Heart left ventricle (tissue), 16 donors: ENCODE measurements around the gene CLDN6. TPM values are rescaled to one million over a fixed set of nuclear protein-coding genes. Genes with fewer than 3 reads are reported as not detected.
A peak's percentile ranks its signal among the peaks of the same experiment; 100 is the strongest.

Experiments used
- ATAC-seq, 4 donors: fragments of 200-7000 bp; cut with Tn5 transposase; one replicate each; pipeline ENCODE4 v1.9.1; 2020 to 2022; ENCODE audit warnings: moderate library complexity in 4 of 4, mild to moderate bottlenecking in 3 of 4, moderate number of reproducible peaks in 1 of 4
- DNase-seq, 5 donors: peaks; one replicate each; pipeline ENCODE4 v3.0.0-alpha.2; 2020
- H3K27ac ChIP-seq, 12 donors: fragments of 200-600 bp; sonication (generic) in 4 of 12; one replicate each; pipeline versions ENCODE4 v1.5.0 to v1.8.0; 2016 to 2022; ENCODE audit warnings: mild to moderate bottlenecking in 2 of 12
- H3K27me3 ChIP-seq, 9 donors: fragments of 200-600 bp; sonication (generic) in 2 of 9; one replicate each; pipeline versions ENCODE4 v1.5.1 to v1.8.0; 2016 to 2022; ENCODE audit warnings: mild to moderate bottlenecking in 3 of 9
- H3K36me3 ChIP-seq, 9 donors: fragments of 200-600 bp; sonication (generic) in 2 of 9; one replicate each; pipeline versions ENCODE4 v1.5.0 to v1.8.0; 2018 to 2022; ENCODE audit warnings: mild to moderate bottlenecking in 2 of 9
- H3K4me1 ChIP-seq, 12 donors: fragments of 200-600 bp; sonication (generic) in 4 of 12; one replicate each; pipeline versions ENCODE4 v1.5.0 to v1.8.0; 2016 to 2022; ENCODE audit warnings: mild to moderate bottlenecking in 3 of 12
- H3K4me3 ChIP-seq, 12 donors: fragments of 200-600 bp; sonication (generic) in 4 of 12; one replicate each; pipeline versions ENCODE4 v1.5.0 to v1.8.0; 2017 to 2022; ENCODE audit warnings: mild to moderate bottlenecking in 9 of 12, moderate library complexity in 4 of 12
- H3K9me3 ChIP-seq, 12 donors: fragments of 200-600 bp; sonication (generic) in 4 of 12; one replicate each; pipeline versions ENCODE4 v1.5.0 to v1.8.0; 2016 to 2022; ENCODE audit warnings: mild to moderate bottlenecking in 1 of 12
- POLR2A ChIP-seq, 2 donors: fragments of 450-650 bp; IDR thresholded peaks; one replicate each; pipeline ENCODE4 v1.6.1; 2017; ENCODE audit warnings: antibody characterized with exemption in 2 of 2, mild to moderate bottlenecking in 2 of 2, moderate library complexity in 2 of 2
- WGBS, 4 donors: extraction: QIAGEN DNeasy Blood & Tissue Kit in 2 of 4; methylation state at CpG; one replicate each; pipeline versions ENCODE4 v1.1.5 to v1.1.7; 2013 to 2018; 5-methylcytosine and 5-hydroxymethylcytosine counted together
- intact Hi-C, 10 donors: fragments of 100-400 bp; cut with DNase I; formaldehyde crosslinking; loops; one replicate each; pipeline versions ENCODE4 v1.11.1 to v1.14.2; 2022
- long read RNA-seq, 3 donors: library from polyadenylated mRNA; unstranded; transcript quantifications; one replicate each; pipeline ENCODE4 v2.0.0, GENCODE V29; 2020 to 2021
- polyA plus RNA-seq, 2 donors: library from polyadenylated mRNA; stranded (reverse); fragments of 200-250 nt; gene quantifications; one replicate each; pipeline ENCODE4 v1.2.3, GENCODE V29; 2013
- total RNA-seq, 9 donors: library from RNA; depleted of rRNA in 2 of 9; stranded (reverse); fragments of >200 nt in 2 of 9; fragmentation: NEBNext Ultra II Directional in 3 of 9; extraction: Animal tissue kit (Norgen Biotek cat#: 25700) in 3 of 9; gene quantifications; one replicate each; pipeline versions ENCODE4 v1.1.0 to v1.2.4, GENCODE V29; 2016 to 2023
- TF ChIP-seq, protein P1 (sequence below), 12 donors: fragments of 200-600 bp; sonication (generic) in 4 of 12; IDR thresholded peaks; one replicate each; pipeline versions ENCODE4 v1.5.0 to v1.8.0; 2018 to 2022; ENCODE audit warnings: antibody characterized with exemption in 12 of 12, mild to moderate bottlenecking in 5 of 12
- donor health status: ischemic (EF 13 %, LVEDD 7.1; RV severe dilation, severe dysfunction).
- donor health status: healthy with polysubstance abuse.
- donor health status: DM: no; HTN: yes; CAD: no.
- donor health status: DM: no; HTN: no; CAD: no.
- donor health status: ischemic (EF 25% LVEDD 6.9; RV normal size, moderate dysfunction).
- donor health status: ischemic (EF 25% LVEDD 5.7; RV mildly dilated, moderate dysfunction).
- donor health status: healthy.
- donor health status: DM: yes; HTN: yes; CAD: no.
- donor health status: ischemic (EF 35%, LVEDD 5.7; RV mildly dilated, moderate dysfunction).
- donor health status: nonischemic (EF 11% LVEDD 7.7; RV severe dilation, severe dysfunction).
- donor health status: DM: yes; HTN: yes; CAD: no.
- donor health status: PGD.
- donor health status: ischemic (EF 29% LVEDD 5.4; RV normal size, mild dysfunction).
- donor health status: nonischemic (EF 23%, LVEDD 6.1; RV moderate dilation, normal function).

CLDN6 gene, protein sequence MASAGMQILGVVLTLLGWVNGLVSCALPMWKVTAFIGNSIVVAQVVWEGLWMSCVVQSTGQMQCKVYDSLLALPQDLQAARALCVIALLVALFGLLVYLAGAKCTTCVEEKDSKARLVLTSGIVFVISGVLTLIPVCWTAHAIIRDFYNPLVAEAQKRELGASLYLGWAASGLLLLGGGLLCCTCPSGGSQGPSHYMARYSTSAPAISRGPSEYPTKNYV
- total RNA-seq (not detected), polyA plus RNA-seq (under 1 TPM in 1 of 2 donors, not detected in 1; 0.04 TPM)
- long read RNA-seq, donor 1, result 0 reads
- long read RNA-seq, donor 2, result 0 reads
- long read RNA-seq, donor 3, result 0 reads

DNA sequence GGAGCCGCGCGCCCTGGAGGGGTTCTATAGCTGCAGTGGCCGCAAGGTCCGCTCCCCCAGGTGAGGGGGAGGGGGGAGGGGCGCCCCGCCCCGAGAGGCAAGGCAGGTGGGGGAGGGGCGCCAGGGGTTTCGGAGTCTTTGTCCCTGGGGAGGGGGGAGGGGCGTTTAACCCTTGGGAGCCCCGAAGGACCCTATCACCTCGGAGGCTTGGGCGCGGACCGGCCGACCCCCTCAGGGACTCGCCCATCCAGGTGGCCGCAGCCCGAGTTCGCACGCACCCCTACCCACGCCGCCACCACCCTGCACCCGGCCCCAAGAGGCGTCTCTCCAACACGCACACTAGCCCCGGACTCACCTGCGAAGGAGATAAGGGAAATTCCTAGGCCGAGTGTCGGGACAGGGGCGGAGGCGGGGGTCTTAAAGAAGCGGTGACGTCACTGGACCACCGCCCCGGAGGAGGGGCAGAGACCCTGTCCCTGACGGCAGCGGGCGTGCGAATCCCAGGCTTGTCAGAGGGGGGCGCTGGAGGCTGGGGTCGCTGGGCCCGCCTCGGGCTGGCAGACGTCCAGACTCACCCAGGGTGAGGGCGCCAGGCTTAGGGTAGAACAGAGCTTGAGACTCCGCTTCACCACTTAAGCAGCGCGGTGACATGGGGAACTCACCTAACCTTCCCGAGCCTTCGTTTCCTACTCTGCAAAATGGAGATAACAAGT is at the start of gene CLDN6:
TSS of gene CLDN6 (minus strand) at position 390 of the 713 bp plus-strand sequence. CDS start 2,162 bp downstream, outside the sequence.
- no peaks in the 10 kb centered on the region for H3K9me3 ChIP-seq
- no peak for DNase-seq
- peaks cover 11 to 44% (median 30%) of the 10 kb centered on the region in 12 donors for H3K4me1 ChIP-seq
- TF ChIP-seq POLR2A (IDR thresholded peaks at IDR 0.05), result no peak
- TF ChIP-seq, protein P1, sequence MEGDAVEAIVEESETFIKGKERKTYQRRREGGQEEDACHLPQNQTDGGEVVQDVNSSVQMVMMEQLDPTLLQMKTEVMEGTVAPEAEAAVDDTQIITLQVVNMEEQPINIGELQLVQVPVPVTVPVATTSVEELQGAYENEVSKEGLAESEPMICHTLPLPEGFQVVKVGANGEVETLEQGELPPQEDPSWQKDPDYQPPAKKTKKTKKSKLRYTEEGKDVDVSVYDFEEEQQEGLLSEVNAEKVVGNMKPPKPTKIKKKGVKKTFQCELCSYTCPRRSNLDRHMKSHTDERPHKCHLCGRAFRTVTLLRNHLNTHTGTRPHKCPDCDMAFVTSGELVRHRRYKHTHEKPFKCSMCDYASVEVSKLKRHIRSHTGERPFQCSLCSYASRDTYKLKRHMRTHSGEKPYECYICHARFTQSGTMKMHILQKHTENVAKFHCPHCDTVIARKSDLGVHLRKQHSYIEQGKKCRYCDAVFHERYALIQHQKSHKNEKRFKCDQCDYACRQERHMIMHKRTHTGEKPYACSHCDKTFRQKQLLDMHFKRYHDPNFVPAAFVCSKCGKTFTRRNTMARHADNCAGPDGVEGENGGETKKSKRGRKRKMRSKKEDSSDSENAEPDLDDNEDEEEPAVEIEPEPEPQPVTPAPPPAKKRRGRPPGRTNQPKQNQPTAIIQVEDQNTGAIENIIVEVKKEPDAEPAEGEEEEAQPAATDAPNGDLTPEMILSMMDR (IDR thresholded peaks at IDR 0.05), result peak in 4 of 12 donors; percentile 10 to 30 (median 16)
- ATAC-seq, result no peak
- no peak within 1 kb of the TSS for H3K4me3 ChIP-seq
- intact Hi-C loops, result no loop called here
- WGBS, 4 donors, result 4 to 10% (median 9%) methylated on average over 25 to 52 of the region's 52 CpGs
- H3K27ac ChIP-seq, result no peak within 1 kb of the TSS
- peaks cover 0 to 5% (median 0%) of the 10 kb centered on the region in 9 donors for H3K36me3 ChIP-seq
- H3K27me3 ChIP-seq, result peaks cover 14 to 36% (median 24%) of the 10 kb centered on the region in 9 donors

DNA sequence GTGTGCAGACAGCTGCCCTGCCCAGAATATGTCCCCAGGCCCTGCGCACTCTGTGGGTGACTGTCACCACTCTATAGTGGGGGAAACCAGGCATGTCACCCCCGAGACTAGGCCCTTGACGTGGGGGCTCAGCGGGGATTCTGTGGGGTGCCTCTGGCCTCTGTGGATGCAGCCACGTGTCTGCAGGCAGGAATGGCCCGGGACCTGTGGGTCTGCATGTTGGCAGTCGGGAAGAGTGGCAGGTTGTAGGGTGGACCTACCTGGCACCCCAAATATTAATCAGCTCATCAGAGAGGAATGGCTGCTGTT is 48.4 kb upstream of the CLDN6 start:
- H3K9me3 ChIP-seq, result no peaks in the 10 kb centered on the region
- ATAC-seq (no peak), DNase-seq (no peak)
- intact Hi-C loops, result loop anchor here in 2 of 10 donors (5.0 kb wide), 1 partner anchor 36 kb away; no protein-coding TSS in a partner anchor
- TF ChIP-seq POLR2A (IDR thresholded peaks at IDR 0.05), result no peak
- TF ChIP-seq, protein P1 (IDR thresholded peaks at IDR 0.05), result no peak
- WGBS, 4 donors, result 62 to 78% (median 68%) methylated on average over 5 to 7 of the region's 7 CpGs
- peak overlapping the region; percentile 62 to 95 (median 87) for H3K27ac ChIP-seq
- H3K27me3 ChIP-seq, result no peaks in the 10 kb centered on the region
- peak overlapping the region; percentile 30 to 71 (median 60) for H3K4me3 ChIP-seq
- H3K4me1 ChIP-seq, result peaks cover 0 to 53% (median 14%) of the 10 kb centered on the region in 12 donors
- peaks cover 0 to 23% (median 6%) of the 10 kb centered on the region in 9 donors for H3K36me3 ChIP-seq

DNA sequence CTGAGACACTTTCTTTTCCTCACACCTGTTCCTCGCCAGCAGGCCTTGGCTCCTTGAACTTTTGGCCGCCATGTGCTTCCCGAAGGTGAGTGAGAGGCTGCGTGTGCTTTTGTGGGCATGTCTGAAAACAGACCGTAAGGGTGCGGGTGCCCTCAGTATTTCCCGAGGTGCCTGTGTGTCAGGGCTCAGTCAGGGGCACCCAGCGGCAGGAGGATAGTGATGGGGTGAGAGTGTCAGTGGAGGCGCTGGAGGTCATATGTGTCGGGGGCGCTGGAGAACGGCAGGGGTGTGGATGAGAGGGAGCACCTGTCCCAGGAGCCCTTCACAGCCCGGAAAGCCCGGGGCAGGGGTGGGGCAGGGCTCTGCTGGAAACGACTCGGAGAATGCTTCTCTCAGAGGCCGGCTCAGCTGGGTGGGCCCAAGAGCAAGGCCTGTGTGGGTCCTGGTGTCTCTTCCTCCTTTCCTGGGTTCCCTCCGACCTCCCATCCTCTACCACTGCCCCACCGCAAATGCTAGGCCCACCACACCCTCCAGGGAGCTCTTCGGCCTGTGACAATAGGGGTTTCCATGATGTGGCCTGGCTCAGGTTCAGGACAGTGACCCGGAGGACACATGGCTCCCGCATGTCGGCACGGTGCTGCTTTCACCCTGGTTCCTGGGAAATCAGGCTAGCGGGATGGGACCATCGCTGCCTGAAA is 47.9 kb upstream of the CLDN6 start:
- Histone ChIP-seq H3K4me3 (peak overlapping the region; percentile 30 to 71 (median 60)), H3K27me3 (no peaks in the 10 kb centered on the region), H3K36me3 (peaks cover 0 to 23% (median 6%) of the 10 kb centered on the region in 9 donors), H3K4me1 (peaks cover 0 to 49% (median 14%) of the 10 kb centered on the region in 12 donors), H3K27ac (peak overlapping the region; percentile 62 to 95 (median 87)), H3K9me3 (no peaks in the 10 kb centered on the region)
- peak; percentile 4 to 29 (median 14) for ATAC-seq
- intact Hi-C loops, result loop anchor here in 2 of 10 donors (2.0 to 5.0 kb wide), 2 partner anchors 21 to 36 kb away; no protein-coding TSS in a partner anchor
- TF ChIP-seq, protein P1 (IDR thresholded peaks at IDR 0.05), result no peak
- no peak for TF ChIP-seq POLR2A (IDR thresholded peaks at IDR 0.05)
- DNase-seq, result no peak
- WGBS, 4 donors, result 53 to 65% (median 56%) methylated on average over 24 to 26 of the region's 26 CpGs
